ENCODE measurements around the gene RNF31.

Gene RNF31

DNA sequence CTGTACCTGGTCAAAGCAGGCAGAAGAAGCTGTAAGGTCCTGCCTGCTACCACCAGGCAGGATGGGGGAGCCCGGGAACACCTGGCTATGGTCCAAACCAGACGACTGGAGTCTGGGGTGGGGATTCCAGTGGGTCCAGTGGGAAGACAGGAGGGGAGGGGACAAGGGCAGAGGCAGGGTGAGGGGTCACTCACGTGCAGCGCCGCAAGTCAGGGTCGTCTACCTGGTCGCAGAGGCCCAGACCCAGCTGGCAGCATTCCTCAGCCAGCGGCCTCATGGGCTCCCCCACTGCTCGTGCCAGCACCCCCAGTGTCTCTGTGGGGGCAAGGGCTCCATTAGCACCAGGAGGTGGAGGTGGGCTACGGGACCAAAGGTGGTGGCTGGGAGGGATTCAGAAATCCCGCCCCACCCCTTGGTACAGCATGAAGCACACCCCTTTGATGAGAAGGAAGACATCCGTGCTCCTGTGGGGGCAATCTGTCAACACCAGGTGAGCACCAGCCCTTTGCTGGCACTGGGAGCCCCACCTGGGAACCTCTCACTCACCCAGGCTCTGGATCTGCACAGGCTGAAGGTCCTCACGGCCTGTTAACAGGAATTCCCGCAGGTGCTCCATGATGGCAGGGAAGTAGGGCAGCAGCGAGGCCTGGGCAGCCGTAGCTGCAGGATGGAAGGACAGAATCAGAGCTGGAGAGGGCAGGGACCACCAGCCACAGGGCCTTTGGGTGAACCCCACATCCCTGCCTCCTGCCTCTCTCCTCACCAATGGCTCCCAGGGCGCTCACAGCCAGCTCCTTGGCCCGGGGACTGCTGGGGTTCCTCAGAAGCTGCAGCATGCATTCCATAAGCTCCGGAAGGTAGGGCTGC, 37.0 kb downstream of the RNF31 start:
- TF ChIP-seq, protein P1, sequence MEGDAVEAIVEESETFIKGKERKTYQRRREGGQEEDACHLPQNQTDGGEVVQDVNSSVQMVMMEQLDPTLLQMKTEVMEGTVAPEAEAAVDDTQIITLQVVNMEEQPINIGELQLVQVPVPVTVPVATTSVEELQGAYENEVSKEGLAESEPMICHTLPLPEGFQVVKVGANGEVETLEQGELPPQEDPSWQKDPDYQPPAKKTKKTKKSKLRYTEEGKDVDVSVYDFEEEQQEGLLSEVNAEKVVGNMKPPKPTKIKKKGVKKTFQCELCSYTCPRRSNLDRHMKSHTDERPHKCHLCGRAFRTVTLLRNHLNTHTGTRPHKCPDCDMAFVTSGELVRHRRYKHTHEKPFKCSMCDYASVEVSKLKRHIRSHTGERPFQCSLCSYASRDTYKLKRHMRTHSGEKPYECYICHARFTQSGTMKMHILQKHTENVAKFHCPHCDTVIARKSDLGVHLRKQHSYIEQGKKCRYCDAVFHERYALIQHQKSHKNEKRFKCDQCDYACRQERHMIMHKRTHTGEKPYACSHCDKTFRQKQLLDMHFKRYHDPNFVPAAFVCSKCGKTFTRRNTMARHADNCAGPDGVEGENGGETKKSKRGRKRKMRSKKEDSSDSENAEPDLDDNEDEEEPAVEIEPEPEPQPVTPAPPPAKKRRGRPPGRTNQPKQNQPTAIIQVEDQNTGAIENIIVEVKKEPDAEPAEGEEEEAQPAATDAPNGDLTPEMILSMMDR (IDR thresholded peaks at IDR 0.05; ENCODE audit: low read depth, low read length, missing control alignments): no peak
- no peak for DNase-seq (ENCODE audit: low read depth)
- no peak overlapping the region for H3K4me3 ChIP-seq (ENCODE audit: low read depth, low read length)

DNA sequence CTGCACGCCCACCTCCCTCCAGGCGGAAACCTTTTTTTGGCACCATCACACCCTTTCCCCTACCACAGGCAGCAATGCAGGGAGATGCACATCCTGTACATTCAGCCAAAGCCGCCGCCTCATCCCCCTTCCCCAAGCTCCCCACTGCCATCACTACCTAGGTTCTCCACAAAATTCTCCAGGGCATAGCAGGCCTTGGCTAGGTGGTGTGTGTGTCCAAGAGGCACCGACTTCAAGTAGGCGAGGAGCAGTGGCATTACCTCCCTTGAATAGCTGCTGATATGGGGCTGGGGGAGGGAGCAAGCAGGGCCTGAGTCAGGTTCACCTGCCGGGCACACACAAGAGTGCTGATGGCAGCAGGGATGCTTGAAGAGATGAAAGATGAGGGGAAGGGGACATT, 37.7 kb downstream of the RNF31 start:
- TF ChIP-seq, protein P1 (IDR thresholded peaks at IDR 0.05; ENCODE audit: low read depth, low read length, missing control alignments): no peak
- DNase-seq (ENCODE audit: low read depth): no peak

DNA sequence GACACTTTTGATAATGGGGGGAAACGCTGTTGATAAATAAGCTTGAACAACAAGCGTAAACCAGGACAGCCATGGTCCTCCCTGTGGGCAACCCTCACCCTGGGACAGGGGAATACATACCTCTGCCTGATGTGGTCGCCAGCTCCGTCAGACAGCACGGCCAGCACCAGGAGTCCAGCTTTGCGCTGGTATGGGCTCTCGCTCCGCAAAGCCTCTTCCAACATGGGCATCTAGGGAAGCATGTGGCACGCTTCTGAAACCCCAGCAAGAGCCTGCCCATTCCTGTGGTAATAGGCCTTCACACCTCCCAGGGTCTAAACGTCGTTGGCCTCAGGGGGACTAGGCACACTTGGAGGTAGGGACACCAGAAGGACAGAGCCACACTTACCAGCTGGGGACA, 38.4 kb downstream of the RNF31 start:
- TF ChIP-seq, protein P1 (IDR thresholded peaks at IDR 0.05; ENCODE audit: low read depth, low read length, missing control alignments): no peak
- DNase-seq (ENCODE audit: low read depth): no peak
- H3K4me3 ChIP-seq (ENCODE audit: low read depth, low read length): no peak overlapping the region

More for the DNA sequence above, 37.7 kb downstream of the RNF31 start:
- H3K4me3 ChIP-seq (ENCODE audit: low read depth, low read length): no peak overlapping the region

DNA sequence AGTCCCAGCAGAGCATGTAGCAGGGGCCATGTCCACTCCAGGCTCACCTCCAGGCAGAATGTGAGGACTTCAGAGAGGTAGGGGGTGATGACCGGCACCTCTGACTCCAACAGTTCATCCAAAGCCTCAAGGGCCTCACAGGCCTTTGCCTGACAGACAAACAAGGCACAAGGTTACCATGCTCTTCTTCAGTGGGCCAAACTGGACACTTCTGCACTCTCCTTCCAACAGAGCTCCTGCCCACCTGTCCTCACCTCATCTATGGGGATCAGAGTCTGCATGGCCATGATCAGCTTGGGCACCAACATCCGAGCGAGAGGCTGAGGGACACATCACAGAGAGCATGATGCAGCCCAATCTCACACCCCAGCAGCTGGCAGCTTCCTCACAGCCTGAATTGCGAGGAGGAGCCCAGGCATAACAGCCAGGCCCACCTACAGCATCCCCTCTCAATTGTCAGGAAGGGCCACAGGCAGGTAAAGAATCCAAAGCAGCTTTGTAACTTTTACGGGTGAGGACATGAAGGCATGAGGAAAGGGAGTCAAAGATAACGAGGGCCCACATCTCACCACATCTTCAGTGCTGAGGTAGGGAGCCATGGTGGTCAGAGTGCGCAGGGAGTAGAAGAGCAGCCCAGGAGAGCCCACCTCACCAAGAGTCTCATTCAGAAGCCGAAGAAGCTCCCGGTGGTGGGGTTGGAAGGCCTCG, 39.7 kb downstream of the RNF31 start:
- DNase-seq (ENCODE audit: low read depth): no peak
- TF ChIP-seq, protein P1 (IDR thresholded peaks at IDR 0.05; ENCODE audit: low read depth, low read length, missing control alignments): no peak
- H3K4me3 ChIP-seq (ENCODE audit: low read depth, low read length): no peak overlapping the region

DNA sequence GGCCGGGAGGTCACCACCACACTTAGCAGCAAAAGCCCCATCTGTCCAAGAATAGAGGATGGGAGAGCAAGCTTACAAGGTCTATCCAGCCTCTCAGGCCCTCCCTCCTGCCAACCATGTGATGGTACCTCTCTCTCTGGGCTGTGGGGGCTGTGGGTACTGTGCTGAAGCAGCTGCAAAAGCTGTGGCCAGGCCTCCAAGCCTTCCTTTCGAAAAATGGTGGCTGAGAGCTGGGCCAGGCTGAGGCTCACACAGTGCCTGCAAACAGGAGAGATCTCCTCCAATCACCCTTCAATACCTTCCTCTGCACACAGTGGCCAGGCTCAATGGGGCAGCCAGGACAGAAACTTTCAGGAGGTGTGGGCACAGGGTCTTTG, 40.2 kb downstream of the RNF31 start:
- no peak for DNase-seq (ENCODE audit: low read depth)
- H3K4me3 ChIP-seq (ENCODE audit: low read depth, low read length): peak overlapping the region; percentile 83
- TF ChIP-seq, protein P1 (IDR thresholded peaks at IDR 0.05; ENCODE audit: low read depth, low read length, missing control alignments): no peak

DNA sequence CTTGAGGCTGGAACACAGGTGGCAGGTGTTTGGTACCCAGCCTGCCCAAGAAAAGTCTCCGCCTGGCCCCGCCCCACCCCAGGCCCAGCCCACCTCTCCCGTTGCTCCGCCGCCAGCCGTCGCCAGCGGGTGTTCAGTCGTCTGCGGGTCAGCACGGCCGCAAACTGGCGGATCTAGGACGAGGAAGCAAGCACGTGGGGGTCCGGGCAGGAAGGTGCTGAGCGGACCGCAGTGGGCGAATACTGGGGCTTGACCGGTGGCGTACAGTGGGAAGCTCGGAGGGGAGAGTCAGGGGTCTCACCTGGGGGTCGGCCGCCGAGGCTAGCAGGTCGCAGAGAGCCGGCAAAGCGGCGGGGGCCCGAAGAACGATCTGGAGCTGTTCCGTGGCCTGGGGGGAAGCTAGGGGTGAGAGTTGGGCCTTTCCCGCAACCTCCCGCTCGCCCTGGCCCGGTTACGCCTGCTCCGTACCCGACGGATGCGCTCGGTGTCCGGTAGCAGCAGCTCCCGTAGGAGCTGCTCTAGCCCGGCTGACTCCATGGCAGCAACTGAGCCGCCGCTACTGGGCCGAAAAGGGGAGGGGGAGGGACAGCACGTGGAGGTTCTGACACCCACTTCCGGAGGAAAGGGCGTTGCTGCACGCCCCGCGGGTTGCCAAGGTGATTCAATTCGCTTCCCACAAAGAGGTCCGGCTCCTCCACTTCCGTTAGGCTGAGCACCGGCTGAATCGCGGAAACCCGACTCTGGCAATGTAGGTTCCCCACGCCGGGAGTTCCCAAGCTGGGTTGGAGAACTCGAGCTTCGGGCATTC, 41.2 kb downstream of the RNF31 start, which contains the start of gene IPO4:
Gene IPO4, minus strand, starts transcription at position 566 of the 808 bp plus-strand sequence. Its CDS starts 29 bp downstream, at position 537.
- TF ChIP-seq, protein P1 (IDR thresholded peaks at IDR 0.05; ENCODE audit: low read depth, low read length, missing control alignments): no peak
- peak; percentile 97 for DNase-seq (ENCODE audit: low read depth)

More for the DNA sequence above, 41.2 kb downstream of the RNF31 start, which contains the start of gene IPO4:
- H3K4me3 ChIP-seq (ENCODE audit: low read depth, low read length): peak within 1 kb of the TSS; percentile 83
